PFSK-1 (cell line): Measurements from ENCODE around the gene SLC7A1.

ENCODE experiments used
- FOXP2 ChIP-seq: optimal IDR thresholded peaks from 2 replicates; pipeline ENCODE3; 2011; ENCODE audit warnings: borderline replicate concordance, control low read depth, inconsistent platforms; ENCODE audit not compliant: insufficient read depth; ENCODE audit errors: extremely low read length, extremely low read depth
- POLR2AphosphoS5 ChIP-seq: IDR thresholded peaks from 2 replicates; pipeline ENCODE4 v1.6.1; 2012; ENCODE audit warnings: low read depth, mild to moderate bottlenecking, control low read depth, low read length, moderate library complexity
- REST ChIP-seq, 2 experiments: IDR thresholded peaks; 2 replicates each; pipeline versions ENCODE4 v1.6.1 to v1.8.0; 2011 to 2012; ENCODE audit warnings: low read depth in 2 of 2, low read length in 2 of 2, control low read depth in 1 of 2, inconsistent platforms in 1 of 2, mild to moderate bottlenecking in 1 of 2, moderate library complexity in 1 of 2; ENCODE audit not compliant: insufficient read depth in 1 of 2
- SIN3A ChIP-seq: IDR thresholded peaks from 2 replicates; pipeline ENCODE4 v1.6.1; 2012; ENCODE audit warnings: mild to moderate bottlenecking, low read length, moderate library complexity, borderline replicate concordance; ENCODE audit not compliant: insufficient read depth
- TAF1 ChIP-seq: IDR thresholded peaks from 2 replicates; pipeline ENCODE4 v1.6.1; 2012; ENCODE audit warnings: low read length, control low read depth, borderline replicate concordance; ENCODE audit not compliant: insufficient read depth

The SLC7A1 gene

DNA sequence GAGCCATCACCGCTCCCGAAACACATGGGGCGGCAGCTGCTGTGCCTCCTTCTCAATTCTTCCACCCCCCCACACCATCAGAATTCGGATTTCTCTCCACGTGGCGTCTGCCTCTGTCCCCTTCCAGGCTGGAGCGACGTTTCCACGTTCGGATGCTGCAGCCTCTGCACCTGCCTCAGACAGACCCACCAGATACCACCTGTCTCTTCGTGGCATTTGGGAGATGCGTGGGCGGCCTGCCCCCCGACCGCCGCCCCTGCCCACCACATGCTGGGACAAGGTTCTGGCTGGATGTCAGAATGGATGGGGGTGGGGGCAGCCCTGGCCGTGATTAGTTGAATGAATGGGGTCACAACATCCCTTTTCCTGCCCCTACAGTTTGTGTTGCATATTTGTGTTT is 90.0 kb downstream of the SLC7A1 start:
- TF ChIP-seq FOXP2 (no peak), REST (IDR thresholded peaks at IDR 0.05; ENCODE audit: insufficient read depth in 1 of 2, low read depth in 2 of 2, low read length in 2 of 2) (no peak), TAF1 (no peak)

DNA sequence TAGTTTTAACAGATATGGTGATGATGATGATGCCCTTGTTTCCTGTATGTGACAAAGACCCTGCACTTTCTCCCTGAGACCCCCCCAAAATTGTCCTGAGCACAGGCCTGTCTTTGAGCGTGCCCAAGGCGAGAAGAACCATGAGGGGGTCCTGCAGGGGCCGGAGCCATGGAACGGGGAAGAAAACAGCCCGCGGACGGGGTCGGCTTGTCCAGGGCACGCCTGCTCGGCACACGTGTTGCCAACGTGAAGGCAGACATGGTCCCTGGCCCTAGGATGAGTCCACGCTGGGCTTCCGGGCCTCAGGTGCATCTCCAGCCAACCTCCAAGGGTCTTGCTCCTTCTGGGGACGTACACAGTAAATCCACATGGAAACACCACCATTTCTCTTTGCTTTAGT is 90.8 kb downstream of the SLC7A1 start:
- TF ChIP-seq TAF1 (no peak), SIN3A (no peak), FOXP2 (no peak), REST (IDR thresholded peaks at IDR 0.05; ENCODE audit: insufficient read depth in 1 of 2, low read depth in 2 of 2, low read length in 2 of 2) (no peak), POLR2AphosphoS5 (no peak)

GRCh38 chr13:29503041-29503837 is 92.2 kb downstream of the SLC7A1 start:
- no peak for TF ChIP-seq FOXP2
- no peak for TF ChIP-seq SIN3A
- TF ChIP-seq REST (IDR thresholded peaks at IDR 0.05; ENCODE audit: insufficient read depth in 1 of 2, low read depth in 2 of 2, low read length in 2 of 2) = no peak
- no peak for TF ChIP-seq POLR2AphosphoS5
- TF ChIP-seq TAF1 = no peak

- no peak for TF ChIP-seq FOXP2
- no peak for TF ChIP-seq TAF1
- TF ChIP-seq POLR2AphosphoS5 = no peak
- no peak for TF ChIP-seq REST (IDR thresholded peaks at IDR 0.05; ENCODE audit: insufficient read depth in 1 of 2, low read depth in 2 of 2, low read length in 2 of 2)
- no peak for TF ChIP-seq SIN3A
Observed at GRCh38 chr13:29502391-29503008, 93.0 kb downstream of the SLC7A1 start.
